Activated naive CD4-positive, alpha-beta T cell treated with anti-CD3 and anti-CD28 coated beads, Interleukin-2, amount 50 U/mL, for 16 hours (primary cell): ENCODE measurements around the gene C2orf81.
"Not testable (repeated sequence)": the region's sequence is repeated elsewhere in the genome, so short reads cannot be mapped to it uniquely, and the experiment has no call there.

Source experiments
- DNase-seq: peaks from one replicate; pipeline ENCODE4 v3.0.0-alpha.2; 2020

C2orf81 gene

GRCh38 chr2:74423231-74424095, 2.0 kb upstream of the C2orf81 start:
- no peak for DNase-seq

DNA sequence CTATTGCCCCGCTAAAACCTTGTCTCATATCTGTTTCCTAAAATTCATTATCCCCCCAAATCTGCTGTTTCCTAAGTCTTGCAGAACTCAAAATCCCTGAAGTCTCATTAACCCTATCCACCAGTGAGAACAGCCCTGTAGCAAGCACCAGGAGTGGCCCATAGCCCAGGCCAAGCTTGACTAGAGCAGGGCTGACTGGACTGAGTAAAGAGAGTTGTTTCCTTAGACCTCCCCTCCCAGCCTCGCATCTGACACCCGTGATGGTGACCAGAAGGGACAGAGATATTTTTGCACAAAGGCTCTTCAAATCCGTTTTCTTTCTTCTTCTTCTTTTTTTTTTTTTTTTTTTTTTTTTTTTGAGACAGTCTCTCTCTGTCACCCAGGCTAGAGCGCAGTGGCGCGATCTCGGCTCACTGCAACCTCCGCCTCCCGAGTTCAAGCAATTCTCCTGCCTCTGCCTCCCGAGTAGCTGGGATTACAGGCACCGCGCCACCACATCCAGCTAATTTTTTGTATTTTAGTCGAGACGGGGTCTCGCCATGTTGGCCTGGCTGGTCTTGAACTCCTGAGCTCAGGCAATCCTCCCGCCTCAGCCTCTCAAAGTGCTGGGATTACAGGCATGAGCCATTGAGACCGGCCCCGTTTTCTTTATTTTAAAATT, 846 bp downstream of the C2orf81 start:
- DNase-seq, result not testable (repeated sequence)

DNA sequence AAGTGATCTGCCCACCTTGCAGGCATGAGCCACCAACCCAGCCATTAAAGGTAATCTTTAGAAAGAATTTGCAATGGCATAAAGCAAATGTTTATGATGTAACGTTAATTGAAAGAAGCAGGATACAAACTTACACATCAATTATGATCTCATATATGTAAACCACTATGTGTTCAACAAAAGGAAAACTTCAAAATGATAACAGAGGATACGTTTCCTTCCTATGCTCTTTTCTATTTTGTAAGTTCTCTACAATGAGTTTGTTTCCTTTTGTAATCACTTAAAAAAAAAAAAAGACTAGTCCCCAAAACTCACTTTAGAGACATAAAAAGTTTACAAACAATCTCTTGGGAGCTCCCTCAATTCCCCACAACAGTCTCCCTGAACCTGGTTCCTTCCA, 1.4 kb downstream of the C2orf81 start:
- no peak for DNase-seq

DNA sequence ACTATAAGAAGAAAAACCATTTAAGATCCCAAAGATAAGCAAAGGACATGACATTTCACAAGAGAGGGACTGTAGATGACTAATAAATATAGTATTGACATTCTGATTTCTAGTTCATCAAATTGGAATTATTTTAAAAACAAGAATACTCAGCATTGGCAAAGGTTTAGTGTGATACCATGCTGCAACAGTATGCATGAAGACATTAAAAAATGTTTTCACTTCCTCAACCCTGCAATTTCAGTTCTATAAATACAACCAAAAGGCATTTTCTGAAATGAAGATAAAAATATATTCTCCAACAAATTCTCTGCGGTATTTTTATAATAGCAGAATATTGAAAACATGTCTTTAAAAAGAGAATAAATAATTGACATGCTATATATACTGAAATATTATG, 2.1 kb downstream of the C2orf81 start:
- no peak for DNase-seq

DNA sequence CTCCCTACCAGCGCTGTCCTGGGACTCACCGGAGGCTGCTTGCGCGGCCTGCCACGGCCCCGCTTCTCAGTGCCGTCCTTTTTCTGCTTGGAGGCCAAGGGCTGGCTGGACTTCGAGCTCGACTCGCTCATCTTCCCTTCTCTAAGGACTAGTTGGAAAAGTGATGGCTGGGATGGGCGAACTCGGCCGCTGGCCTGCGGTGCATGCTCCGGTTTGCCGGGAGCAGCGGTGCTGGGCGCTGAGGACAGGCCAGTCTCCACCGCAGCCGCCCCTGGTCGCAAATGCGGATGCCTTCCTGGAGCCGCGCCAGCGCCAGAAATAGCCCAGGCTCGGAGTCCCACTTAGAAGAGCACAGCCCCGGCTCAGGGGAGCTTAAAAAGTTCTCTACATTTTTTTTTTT, 3.1 kb downstream of the C2orf81 start:
- no peak for DNase-seq

DNA sequence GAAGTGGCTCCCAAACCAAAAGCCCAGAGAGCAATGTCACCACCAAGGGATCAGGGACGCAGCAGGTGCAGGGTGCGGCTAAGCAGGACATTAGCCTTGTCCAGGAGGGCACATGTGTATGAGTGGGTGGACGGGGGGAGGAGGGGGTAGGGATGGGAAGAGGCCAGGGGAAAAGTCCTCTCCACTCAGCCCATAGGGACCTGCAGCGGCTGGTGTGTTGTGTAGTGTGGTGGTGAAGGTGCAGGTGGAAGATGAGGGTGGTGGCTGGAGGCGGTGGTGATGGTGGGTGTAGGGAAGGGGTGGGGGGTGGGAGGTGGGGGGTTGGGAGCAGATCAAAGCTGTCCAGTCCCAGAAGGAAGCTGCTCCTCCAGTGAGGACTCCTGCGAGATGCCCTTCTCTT, 3.7 kb downstream of the C2orf81 start:
- no peak for DNase-seq

GRCh38 chr2:74417197-74417596, 4.2 kb downstream of the C2orf81 start:
- DNase-seq, result no peak

GRCh38 chr2:74416778-74417177, 4.6 kb downstream of the C2orf81 start:
- no peak for DNase-seq

DNA sequence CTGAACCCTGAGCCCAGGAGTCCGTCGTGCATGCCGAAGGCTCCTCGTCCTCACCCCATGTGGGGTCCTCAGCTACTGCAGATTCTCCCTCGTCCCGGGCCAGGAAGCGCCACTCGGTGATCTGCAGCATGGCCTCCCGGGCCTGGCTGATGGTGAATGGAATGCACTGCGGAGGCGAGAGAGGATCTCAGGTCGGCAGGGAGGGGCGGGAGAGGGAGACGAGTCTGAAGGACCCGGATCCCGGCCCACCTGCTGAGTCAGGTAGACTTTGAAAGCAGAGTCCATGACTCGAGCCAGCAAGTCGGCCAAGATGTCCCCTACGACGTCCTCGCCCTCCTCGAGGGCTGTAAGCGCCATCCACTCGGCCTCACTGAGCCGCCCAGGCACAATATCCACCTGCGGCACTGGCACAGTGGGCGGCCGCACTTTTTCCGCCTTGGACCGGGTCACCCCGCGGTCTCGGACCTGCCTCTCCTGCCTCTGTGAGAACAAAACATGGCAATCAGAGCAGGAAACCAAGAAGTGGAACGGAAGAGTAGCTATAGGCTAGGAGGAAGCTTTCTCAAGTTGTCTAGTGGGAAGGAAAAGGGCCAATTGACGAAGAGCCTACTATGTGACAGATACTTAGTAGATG, 5.5 kb downstream of the C2orf81 start:
- DNase-seq, result no peak

GRCh38 chr2:74414881-74415761, 6.3 kb downstream of the C2orf81 start:
- DNase-seq, result peak; percentile 30

- DNase-seq, result no peak
These were observed 7.0 kb downstream of the C2orf81 start for GRCh38 chr2:74414441-74414840.

GRCh38 chr2:74413001-74413698, 8.3 kb downstream of the C2orf81 start:
- no peak for DNase-seq

DNA sequence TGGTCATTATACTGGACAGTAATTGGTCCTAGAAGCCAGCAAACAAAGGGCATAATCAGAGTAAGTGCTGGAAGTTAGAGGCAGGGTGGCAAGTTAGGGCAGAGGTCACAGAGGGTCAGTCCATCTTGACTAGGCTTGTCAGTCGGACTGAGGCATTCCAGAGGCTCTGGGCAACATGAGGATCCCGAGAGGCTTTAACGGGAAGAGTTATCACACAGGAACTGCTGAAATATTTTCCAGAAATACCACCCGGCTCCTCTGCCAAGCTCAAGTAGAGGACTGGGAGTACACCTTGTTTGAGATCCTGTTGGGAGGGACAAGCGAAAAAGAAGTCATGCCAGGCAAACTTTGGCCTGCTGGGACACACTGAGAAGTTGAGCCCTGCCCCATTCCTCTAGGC, 13.7 kb downstream of the C2orf81 start:
- DNase-seq, result no peak

GRCh38 chr2:74406035-74406434, 15.4 kb downstream of the C2orf81 start:
- DNase-seq, result no peak

DNA sequence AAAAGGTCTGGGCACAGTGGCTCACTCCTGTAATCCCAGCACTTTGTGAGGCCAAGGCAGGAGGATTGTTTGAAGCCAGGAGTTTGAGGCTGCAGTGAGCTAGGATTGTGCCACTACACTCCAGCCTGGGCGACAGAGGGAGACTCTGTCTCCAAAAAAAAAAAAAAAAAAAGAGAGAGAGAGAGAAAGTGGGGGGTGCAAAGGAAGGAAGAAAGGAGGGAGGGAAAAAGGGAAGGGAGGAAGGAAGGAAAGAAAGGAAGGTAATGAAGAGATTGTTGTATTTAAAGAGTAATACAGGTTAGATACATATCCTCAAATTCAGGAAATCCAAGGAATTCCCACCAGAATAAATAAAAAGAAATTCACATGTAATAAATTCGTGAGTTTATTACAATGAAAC, 19.5 kb downstream of the C2orf81 start:
- DNase-seq, result no peak

DNA sequence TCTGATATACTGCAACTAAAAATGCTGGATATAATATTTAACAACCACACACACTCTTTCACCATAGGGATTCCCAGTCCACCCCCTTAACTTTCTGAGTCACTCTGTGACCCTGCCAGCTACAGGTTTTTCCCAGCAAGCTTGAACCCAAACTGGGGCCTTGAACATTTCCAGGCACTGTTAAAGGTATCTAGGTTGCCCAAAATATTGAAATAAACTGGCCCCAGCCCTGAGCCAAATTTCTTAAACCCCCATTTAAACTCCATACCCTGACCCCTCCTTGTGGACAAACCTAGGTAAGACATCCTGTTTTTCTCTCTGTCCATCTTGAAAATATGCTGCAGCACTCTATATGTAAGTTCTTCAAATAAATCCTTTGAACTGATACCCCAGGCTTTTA, 21.6 kb downstream of the C2orf81 start:
- no peak for DNase-seq

GRCh38 chr2:74396149-74396548, 25.3 kb downstream of the C2orf81 start:
- DNase-seq, result no peak

- no peak for DNase-seq
These were observed 27.9 kb downstream of the C2orf81 start for GRCh38 chr2:74393525-74393924.

- no peak for DNase-seq
These were observed 29.0 kb downstream of the C2orf81 start for GRCh38 chr2:74392449-74392743.

- peak; percentile 92 for DNase-seq
These were observed 29.6 kb downstream of the C2orf81 start for GRCh38 chr2:74391580-74392448.

DNA sequence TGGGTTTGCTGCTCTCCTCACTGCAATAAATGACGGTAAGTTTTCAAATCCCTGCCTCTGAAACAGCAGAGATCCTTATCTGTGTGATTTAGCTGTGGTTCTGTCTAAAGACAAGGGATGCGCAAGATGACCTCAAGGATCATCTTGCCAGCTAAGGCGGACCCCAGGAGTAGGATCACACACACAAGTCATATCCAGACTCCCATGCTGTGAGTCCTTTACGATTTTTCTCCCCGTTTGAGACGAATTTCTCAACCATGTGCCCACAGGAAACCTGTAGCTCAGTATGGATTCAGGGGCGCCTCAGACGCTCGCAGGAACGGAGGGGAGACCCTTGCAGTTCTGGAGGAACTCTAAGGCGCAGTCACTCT, 30.2 kb downstream of the C2orf81 start:
- DNase-seq, result no peak

DNA sequence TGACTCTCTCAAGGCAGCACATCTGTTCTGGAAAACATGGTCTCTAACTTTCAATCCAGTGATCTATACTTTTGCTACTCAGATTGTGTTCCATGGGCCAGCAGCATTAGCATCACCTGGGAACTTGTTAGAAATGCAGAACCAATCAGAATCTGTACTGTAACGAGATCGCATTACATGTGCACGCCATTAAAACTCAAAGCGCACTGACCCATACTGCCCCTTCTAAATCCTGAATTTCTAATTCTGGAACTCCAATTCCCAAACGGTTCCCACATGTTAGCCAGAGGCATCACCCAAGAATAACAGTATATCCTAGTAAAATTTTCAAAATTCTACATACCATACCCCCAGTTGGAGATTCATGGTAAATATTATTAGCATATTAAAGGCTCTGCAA, 30.8 kb downstream of the C2orf81 start:
- no peak for DNase-seq
